ENCODE data around the gene CPEB3.
"Not testable (repeated sequence)": the region's sequence is repeated elsewhere in the genome, so short reads cannot be mapped to it uniquely, and the experiment has no call there.

CPEB3 gene

DNA sequence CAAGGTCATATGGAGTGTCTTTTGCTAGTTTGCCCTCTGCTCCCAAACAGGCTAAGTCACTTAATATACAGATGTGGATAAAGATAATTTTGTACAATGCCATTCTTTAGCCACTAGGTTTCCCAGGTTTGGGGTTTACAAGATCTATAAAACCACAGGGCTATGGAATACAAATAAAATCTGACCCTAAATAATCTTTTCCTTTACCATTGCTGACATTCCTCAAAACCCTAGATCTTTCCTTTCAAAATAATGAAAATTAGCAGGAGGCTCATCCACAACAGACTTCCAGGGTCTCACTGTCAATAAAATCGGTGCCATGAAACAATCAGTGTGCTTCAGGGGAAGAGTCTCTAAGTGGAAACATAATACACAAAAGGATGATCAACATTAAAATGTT lies 148.4 kb downstream of the CPEB3 start:
- DNase-seq (ENCODE audit: low read depth in 3 of 3) = no peak

DNA sequence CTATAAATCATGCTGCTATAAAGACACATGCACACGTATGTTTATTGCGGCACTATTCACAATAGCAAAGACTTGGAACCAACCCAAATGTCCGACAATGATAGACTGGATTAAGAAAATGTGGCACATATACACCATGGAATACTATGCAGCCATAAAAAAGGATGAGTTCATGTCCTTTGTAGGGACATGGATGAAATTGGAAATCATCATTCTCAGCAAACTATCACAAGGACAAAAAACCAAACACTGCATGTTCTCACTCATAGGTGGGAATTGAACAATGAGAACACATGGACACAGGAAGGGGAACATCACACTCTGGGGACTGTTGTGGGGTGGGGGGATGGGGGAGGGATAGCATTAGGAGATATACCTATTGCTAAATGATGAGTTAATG lies 149.7 kb downstream of the CPEB3 start:
- not testable (repeated sequence) for DNase-seq (ENCODE audit: low read depth in 3 of 3)

- DNase-seq (ENCODE audit: low read depth in 3 of 3) = not testable (repeated sequence)
Measured at GRCh38 chr10:92134049-92134448, 156.8 kb downstream of the CPEB3 start.

DNA sequence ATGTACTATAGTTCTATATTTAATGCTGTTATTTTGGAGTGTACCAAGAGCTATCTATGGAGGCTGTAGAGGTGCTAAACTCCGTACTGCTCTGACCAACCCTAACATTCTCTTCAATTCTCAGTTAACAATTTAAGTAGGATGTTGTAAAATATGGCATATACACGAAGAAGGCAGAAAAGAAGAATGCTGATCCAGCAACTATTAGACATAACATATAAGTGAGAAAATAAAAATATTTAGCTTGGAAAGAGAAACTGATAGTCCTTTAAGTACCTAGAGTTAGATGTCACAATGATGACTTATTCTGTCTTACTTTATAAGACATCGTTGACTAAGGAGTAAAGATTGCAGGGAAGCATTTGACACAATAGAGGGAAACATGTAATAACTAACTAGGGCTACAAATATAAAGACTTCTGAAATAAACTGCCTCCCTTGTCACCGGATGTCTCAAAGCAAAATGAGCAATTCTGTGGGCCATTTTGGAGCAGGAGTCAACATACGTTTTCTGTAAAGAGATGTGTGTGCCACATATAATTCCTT lies 159.5 kb downstream of the CPEB3 start:
- DNase-seq (ENCODE audit: low read depth in 3 of 3) = no peak

DNA sequence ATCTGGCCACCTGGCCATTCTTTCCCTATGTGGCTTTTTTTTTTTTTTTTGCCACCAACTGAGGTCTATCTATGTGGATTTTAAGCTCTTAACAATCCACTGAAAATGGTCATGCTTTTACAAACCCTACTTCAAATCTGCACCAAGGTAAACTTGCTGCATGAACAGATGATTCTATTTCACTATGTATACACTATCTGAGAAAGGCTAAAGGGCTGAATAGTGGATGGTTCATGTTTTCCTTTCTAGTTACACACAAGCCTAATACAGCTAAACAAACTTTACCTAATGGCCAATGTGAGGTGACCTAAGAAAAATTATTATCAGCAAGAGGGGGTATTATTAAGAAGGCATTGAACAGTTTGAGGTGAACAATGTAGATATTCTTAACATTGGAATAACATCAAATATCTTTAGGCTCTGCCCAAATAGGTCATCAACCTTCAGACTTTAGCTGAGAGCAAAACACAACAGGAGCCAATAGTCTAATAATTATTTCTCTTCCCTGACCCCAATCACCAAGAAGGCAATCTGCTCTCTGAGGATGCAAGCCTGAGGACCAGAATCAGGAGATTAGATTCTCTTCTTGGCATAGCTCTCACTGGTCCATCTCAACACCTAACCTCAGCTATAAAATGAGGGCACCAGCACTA lies 160.1 kb downstream of the CPEB3 start:
- DNase-seq (ENCODE audit: low read depth in 3 of 3) = no peak

DNA sequence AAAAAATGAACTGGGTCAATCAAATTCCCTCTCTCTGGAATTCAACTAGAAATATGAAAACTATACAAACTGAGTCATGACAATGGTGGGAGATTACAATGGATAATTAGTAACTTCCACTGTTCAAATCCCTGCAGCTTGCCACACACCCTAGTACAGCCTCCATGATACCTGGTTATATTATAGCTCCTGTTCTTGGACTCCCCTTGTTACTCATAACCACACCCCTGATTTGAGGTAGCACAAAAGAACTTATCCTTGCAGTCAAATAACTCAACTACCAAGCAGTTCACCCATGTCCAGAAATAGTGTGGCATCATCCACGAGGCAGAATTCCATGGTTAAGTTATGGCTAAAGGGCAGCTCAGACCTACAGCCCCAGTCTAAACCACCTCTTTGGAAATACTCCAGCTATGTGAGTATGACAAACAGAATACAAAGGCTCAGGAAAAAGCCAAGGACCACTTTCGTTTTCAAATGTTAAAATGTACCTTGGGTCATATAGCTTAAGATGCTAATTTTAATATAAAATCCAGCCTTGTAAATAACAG lies 164.7 kb downstream of the CPEB3 start:
- DNase-seq (ENCODE audit: low read depth in 3 of 3) = no peak

- no peak for DNase-seq (ENCODE audit: low read depth in 3 of 3)
Measured at GRCh38 chr10:92125144-92125543, 165.7 kb downstream of the CPEB3 start.

DNA sequence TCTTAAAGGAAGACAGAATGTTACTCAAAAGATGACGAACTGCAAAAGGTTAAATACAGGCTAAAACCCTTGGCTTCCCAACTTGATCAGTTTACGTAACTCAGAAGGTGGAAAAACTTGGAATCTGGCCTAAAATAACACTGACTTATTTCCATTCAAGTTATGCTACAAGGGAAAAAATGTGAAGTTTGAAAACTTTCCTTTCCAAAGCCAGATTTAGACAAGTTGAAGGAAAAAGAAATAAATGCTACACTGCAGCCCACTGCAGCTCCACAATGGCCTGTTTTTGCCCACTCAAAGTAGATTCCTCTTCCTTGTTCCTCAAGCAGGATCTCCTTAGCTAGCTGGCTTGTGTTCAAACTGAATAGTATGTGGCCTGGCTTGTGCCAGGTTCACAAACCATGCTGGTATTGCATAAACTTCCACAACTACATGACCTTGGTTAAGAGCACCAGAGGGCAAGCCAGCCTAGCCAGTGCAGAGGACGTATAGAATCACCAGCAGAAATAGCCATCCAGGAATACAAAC lies 166.2 kb downstream of the CPEB3 start:
- DNase-seq (ENCODE audit: low read depth in 3 of 3) = no peak

- no peak for DNase-seq (ENCODE audit: low read depth in 3 of 3)
Measured at GRCh38 chr10:92124020-92124419, 166.9 kb downstream of the CPEB3 start.

DNA sequence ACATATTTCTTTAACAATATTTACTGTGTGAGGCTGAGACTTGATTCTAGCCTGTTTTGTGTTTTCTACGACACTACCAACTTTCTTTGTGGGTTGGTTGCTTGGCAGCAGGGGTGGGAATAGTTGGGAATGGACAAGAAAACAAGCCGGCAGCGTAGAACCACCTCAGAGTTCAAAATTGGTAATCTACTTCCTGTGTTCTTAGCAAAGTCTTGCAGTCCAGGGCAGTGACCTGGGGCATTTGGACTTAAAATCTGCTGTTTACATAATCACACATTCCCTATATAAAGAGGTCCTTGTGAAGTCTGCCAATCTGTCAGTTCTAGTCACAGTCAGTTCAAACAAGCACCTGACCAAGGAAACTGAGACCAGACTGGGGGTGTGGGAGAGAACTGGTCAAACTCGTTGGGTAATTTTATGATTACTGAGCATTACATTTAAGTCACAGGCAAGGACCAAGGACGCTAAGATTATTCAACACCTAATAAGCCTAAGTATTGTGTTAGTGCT lies 167.9 kb downstream of the CPEB3 start:
- no peak for DNase-seq (ENCODE audit: low read depth in 3 of 3)

GRCh38 chr10:92121686-92122492 lies 169.0 kb downstream of the CPEB3 start:
- DNase-seq (ENCODE audit: low read depth in 3 of 3) = no peak

- no peak for DNase-seq (ENCODE audit: low read depth in 3 of 3)
Measured at GRCh38 chr10:92119340-92119739, 171.5 kb downstream of the CPEB3 start.

DNA sequence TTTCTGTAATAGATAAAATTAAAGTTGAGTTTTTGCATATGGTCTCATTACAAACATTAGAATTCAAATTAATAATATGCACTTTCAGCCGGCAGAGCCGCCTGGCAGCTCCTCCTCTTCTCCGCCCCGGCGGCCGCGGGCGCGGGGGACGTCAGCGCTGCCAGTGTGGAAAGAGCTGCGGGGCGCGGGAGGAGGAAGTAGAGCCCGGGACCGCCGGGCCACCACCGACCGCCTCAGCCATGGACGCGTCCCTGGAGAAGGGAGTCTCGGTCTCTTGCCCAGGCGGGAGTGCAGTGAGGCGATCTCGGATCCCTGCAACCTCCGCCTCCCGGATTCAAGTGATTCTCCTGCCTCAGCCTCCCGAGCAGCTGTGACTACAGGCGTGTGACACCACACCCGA lies 176.0 kb downstream of the CPEB3 start:
- not testable (repeated sequence) for DNase-seq (ENCODE audit: low read depth in 3 of 3)

DNA sequence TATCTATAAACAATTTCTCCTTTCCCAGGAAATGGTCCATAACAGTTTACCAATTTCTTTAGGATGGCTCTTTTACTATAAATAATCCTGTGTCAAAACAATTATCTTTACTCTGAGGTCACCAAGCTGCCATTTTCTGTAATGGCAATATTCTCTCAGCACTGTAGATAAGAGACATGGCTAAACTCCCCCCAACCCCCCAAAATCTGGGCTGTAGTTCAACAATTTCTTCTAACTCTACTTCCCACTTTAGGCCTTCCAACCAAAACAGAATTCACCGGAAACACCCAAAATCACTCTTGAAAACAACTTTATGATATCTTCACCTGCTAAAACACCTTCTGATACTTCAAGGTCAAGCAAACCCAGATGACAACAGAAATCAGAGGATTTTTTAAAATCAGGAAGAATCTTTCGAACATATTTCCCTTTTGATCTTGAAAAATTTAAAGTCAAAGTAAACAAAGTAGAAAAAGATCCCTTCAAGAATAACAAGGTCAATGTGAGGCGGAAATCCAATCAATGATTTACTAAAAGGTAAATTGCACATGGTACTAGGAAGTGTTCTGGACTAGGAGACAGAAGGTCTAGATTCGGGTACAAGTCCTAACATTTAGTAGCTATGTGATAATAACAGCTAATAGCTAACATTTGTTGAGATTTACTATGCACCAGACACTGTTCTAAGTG lies 176.8 kb downstream of the CPEB3 start:
- DNase-seq (ENCODE audit: low read depth in 3 of 3) = no peak

DNA sequence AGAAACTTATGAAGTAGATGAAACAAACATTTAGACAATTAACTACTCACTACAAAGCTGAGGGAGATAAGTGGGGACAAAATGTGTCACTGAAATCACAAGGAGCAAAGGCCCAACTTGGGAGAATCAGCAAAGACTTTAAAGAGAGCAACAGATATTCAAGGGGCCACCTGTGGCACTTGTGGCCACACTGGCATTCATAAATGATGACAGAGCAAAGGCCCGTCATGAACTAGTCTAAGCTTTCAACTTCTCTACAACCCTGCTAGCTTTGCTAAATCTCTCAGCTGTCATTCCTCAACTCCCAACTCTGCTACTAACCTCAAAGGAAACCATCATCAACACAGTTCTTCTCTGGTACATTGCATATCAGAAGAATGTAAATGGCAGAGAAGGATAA lies 178.4 kb downstream of the CPEB3 start:
- no peak for DNase-seq (ENCODE audit: low read depth in 3 of 3)

DNA sequence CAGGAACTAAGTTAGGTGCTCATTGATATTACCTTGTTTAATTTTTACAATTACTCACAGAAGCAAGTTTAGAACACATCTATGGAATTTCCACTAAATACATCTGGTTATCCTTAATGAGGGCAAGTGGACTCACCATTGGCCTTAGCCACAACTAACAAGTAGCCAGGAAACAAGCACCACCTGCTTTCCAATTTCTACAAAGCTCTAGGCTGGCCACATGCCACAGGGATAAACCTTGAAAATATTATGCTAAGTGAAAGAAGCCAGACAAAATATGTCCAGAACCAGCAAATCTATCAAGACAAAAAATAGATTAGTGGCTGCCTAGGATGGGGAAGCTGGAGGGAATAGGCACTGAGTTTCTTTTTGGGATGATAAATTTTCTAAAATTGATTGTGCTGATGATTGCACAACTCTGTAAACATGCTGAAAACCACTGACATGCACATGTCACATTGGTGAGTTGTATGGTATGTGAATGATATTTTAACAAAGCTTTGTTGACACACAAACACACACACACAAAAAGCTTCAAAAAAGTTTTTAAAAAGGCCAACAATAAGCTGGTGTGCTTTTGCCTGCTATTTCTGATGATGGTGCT lies 179.4 kb downstream of the CPEB3 start:
- no peak for DNase-seq (ENCODE audit: low read depth in 3 of 3)

DNA sequence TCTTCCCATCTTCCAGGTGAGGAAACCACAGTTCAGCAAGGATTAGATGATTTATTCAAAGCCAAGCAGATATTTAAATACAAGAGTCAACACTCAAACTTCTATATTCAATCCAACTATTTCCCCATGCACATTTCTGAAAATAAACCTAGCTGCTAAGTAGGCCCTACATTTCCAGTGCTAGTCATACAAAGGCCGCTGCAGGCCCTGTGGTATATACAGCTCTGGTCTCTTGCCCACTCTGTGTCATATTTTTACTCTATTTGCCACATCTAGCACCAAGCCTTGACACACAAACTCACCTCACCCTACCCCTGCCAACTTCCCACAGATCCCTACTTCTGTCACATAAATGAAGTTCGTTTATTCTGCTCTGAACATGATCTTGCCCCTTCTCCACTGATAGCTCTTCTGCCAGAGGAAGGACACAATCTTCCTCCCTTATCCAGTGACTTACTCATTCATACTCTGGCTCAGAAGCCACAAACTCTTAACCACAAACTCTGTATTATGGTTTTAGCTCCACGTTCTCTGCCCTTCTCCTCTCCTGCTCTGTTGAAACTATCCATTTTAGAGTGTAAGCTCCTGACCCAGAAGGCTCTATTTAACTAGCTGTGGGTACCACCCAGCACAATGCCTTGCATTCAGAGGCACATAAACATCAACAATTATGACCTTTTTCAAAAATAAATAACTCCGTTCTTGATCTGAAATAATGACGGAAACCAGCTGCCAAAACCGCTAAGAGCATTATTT lies 180.7 kb downstream of the CPEB3 start:
- no peak for DNase-seq (ENCODE audit: low read depth in 3 of 3)

GRCh38 chr10:92108747-92109146 lies 182.1 kb downstream of the CPEB3 start:
- DNase-seq (ENCODE audit: low read depth in 3 of 3) = no peak

GRCh38 chr10:92108120-92108519 lies 182.8 kb downstream of the CPEB3 start:
- no peak for DNase-seq (ENCODE audit: low read depth in 3 of 3)

DNA sequence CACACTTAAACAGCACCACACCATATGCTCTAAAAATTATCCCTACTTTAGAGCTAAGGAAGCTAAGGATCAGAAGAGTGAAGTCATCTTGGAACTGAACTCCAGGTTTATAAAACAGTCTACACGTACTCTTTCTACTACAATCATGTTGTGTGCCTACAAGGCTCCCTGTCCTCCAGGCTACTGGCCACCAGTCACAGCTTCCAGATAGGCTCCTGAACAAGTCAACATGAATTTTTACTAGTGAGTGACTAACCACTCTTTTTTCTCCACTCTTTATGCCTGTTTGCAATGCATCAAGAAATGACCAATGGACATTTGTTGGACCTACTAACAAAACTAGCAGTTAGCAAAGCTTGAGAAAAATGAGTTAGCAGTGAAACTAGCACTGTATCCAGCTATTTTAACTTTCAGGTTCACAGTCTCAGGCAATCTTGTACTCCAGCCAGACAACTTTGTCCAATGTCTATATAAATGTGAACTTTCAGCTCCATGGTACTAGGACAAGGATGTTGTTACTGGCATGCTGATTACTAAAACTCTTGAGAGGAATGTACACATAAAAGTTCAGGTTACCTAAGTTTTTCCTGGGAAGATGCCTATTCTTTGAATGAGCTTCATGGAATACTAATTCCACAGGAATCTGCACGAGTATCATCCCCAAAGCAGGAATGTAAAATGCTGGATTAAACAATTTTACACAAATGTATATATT lies 187.3 kb downstream of the CPEB3 start:
- no peak for DNase-seq (ENCODE audit: low read depth in 3 of 3)
